H1 (cell line): ENCODE data around the gene ARHGEF10L. TPM values are rescaled to one million over a fixed set of nuclear protein-coding genes. Genes with fewer than 3 reads are reported as not detected.

Experiments used
- CTCF ChIA-PET: fragments of 300-600 bp; sonication (Branson Sonifier 250); formaldehyde crosslinking; loops from one replicate; lab custom pipeline; 2021; ENCODE audit not compliant: partially characterized antibody; lab: Charles Lee
- POLR2A ChIA-PET: fragments of 300-600 bp; sonication (Branson Sonifier 250); formaldehyde crosslinking; loops from one replicate; lab custom pipeline; 2021; ENCODE audit warnings: inconsistent platforms; ENCODE audit not compliant: partially characterized antibody; lab: Charles Lee
- DNase-seq, 2 experiments: peaks; one replicate each; pipeline versions ENCODE4 v3.0.0 to v3.0.0-alpha.2; 2010 to 2022; ENCODE audit warnings: low spot score in 2 of 2, low read depth in 1 of 2, mixed read lengths in 1 of 2
- FAIRE-seq: peaks from 2 replicates; lab custom pipeline; 2011; peaks lifted over from hg19 to GRCh38; lab: Jason Lieb, UNC
- H2AFZ ChIP-seq: 2 replicates; pipeline ENCODE4 v1.8.1; 2012; ENCODE audit warnings: low read length, inconsistent platforms
- H2AK5ac ChIP-seq: 2 replicates; pipeline ENCODE4 v1.6.1; 2013; ENCODE audit warnings: low read depth, low read length
- H2BK120ac ChIP-seq: replicated peaks from 2 replicates; pipeline ENCODE3; 2013; ENCODE audit warnings: low read depth, low read length, inconsistent platforms
- H2BK12ac ChIP-seq: 2 replicates; pipeline ENCODE4 v1.6.1; 2013; ENCODE audit warnings: low read depth, low read length
- H2BK15ac ChIP-seq: 2 replicates; pipeline ENCODE4 v1.6.1; 2013; ENCODE audit warnings: low read length
- H2BK20ac ChIP-seq: 2 replicates; pipeline ENCODE4 v1.6.1; 2013; ENCODE audit warnings: low read length
- H2BK5ac ChIP-seq: 2 replicates; pipeline ENCODE4 v1.6.1; 2013; ENCODE audit warnings: low read depth, low read length
- H3K14ac ChIP-seq: 2 replicates; pipeline ENCODE4 v1.6.1; 2013; ENCODE audit warnings: inconsistent platforms; ENCODE audit not compliant: insufficient read length
- H3K18ac ChIP-seq: 2 replicates; pipeline ENCODE4 v1.6.1; 2013; ENCODE audit warnings: low read length; ENCODE audit errors: extremely low read depth
- H3K23ac ChIP-seq: 2 replicates; pipeline ENCODE4 v1.6.1; 2013; ENCODE audit warnings: inconsistent platforms; ENCODE audit not compliant: insufficient read length
- H3K23me2 ChIP-seq: 2 replicates; pipeline ENCODE4 v1.6.1; 2013; ENCODE audit warnings: low read depth, low read length
- H3K27ac ChIP-seq: 2 replicates; pipeline ENCODE4 v1.6.1; 2011; ENCODE audit warnings: low read depth, low read length, inconsistent platforms
- H3K27me3 ChIP-seq, 4 experiments: replicated peaks in 1 of 4; 1 replicate in 1 of 4; 2 replicates in 3 of 4; pipeline versions ENCODE4 v1.6.1 to v1.8.1; 2011 to 2013; ENCODE audit warnings: low read length in 3 of 4, mild to moderate bottlenecking in 3 of 4, inconsistent platforms in 2 of 4, mixed read lengths in 2 of 4, moderate library complexity in 1 of 4; ENCODE audit not compliant: control insufficient read depth in 3 of 4, insufficient read depth in 3 of 4; ENCODE audit errors: extremely low read depth in 1 of 4
- H3K36me3 ChIP-seq, 4 experiments: 2 replicates each; pipeline versions ENCODE4 v1.6.1 to v1.8.1; 2011 to 2013; ENCODE audit warnings: mild to moderate bottlenecking in 4 of 4, low read length in 3 of 4, moderate library complexity in 2 of 4, control low read depth in 1 of 4, inconsistent platforms in 1 of 4; ENCODE audit not compliant: insufficient read depth in 4 of 4, control insufficient read depth in 2 of 4
- H3K4ac ChIP-seq: replicated peaks from 2 replicates; pipeline ENCODE3; 2013; ENCODE audit warnings: low read length, low read depth, mixed read lengths, inconsistent platforms; ENCODE audit not compliant: insufficient read length
- H3K4me1 ChIP-seq, 4 experiments: replicated peaks in 1 of 4; 1 replicate in 1 of 4; 2 replicates in 3 of 4; pipeline versions ENCODE4 v1.6.1 to v1.8.1; 2011 to 2013; ENCODE audit warnings: low read length in 3 of 4, inconsistent platforms in 2 of 4, mixed read lengths in 1 of 4; ENCODE audit not compliant: insufficient read depth in 4 of 4, control insufficient read depth in 3 of 4
- H3K4me2 ChIP-seq, 2 experiments: 2 replicates each; pipeline versions ENCODE4 v1.6.1 to v1.8.1; 2011 to 2013; ENCODE audit warnings: low read depth in 2 of 2, low read length in 2 of 2, control low read depth in 1 of 2, inconsistent platforms in 1 of 2, mild to moderate bottlenecking in 1 of 2; ENCODE audit not compliant: insufficient read depth in 1 of 2
- H3K4me3 ChIP-seq, 4 experiments: fragments of 200-600, 300-600 bp in 1 of 4; sonication (generic), shearing (Covaris generic), sonication (Bioruptor Twin) in 1 of 4; 2 replicates each; pipeline versions ENCODE4 v1.5.1 to v1.8.1; 2011 to 2016; ENCODE audit warnings: low read length in 4 of 4, low read depth in 3 of 4, control low read depth in 2 of 4, inconsistent platforms in 2 of 4, mild to moderate bottlenecking in 2 of 4, mixed read lengths in 1 of 4, moderate library complexity in 1 of 4; ENCODE audit not compliant: insufficient read depth in 2 of 4; ENCODE audit errors: extremely low read depth in 1 of 4
- H3K56ac ChIP-seq: replicated peaks from 2 replicates; pipeline ENCODE3; 2013; ENCODE audit warnings: low read depth, mild to moderate bottlenecking, mixed read lengths, low read length, inconsistent platforms; ENCODE audit not compliant: insufficient read length
- H3K79me1 ChIP-seq: 2 replicates; pipeline ENCODE4 v1.6.1; 2013; ENCODE audit warnings: low read depth, low read length, control low read depth
- H3K79me2 ChIP-seq, 2 experiments: 2 replicates each; pipeline versions ENCODE4 v1.6.1 to v1.8.1; 2012 to 2013; ENCODE audit warnings: low read length in 2 of 2, mild to moderate bottlenecking in 2 of 2, inconsistent platforms in 1 of 2; ENCODE audit not compliant: insufficient read depth in 2 of 2, control insufficient read depth in 1 of 2
- H3K9ac ChIP-seq, 4 experiments: replicated peaks in 1 of 4; 1 replicate in 1 of 4; 2 replicates in 3 of 4; pipeline versions ENCODE4 v1.6.1 to v1.8.1; 2011 to 2013; ENCODE audit warnings: low read depth in 3 of 4, low read length in 3 of 4, control low read depth in 2 of 4, mild to moderate bottlenecking in 2 of 4, moderate library complexity in 2 of 4, inconsistent platforms in 1 of 4; ENCODE audit errors: extremely low read depth in 1 of 4
- H3K9me3 ChIP-seq, 2 experiments: 2 replicates each; pipeline versions ENCODE4 v1.6.1 to v1.8.1; 2012 to 2013; ENCODE audit warnings: mild to moderate bottlenecking in 2 of 2, moderate library complexity in 2 of 2, control low read depth in 1 of 2, inconsistent platforms in 1 of 2, low read depth in 1 of 2, low read length in 1 of 2, mixed read lengths in 1 of 2; ENCODE audit not compliant: insufficient read depth in 2 of 2
- H4K20me1 ChIP-seq, 2 experiments: replicated peaks in 1 of 2; 2 replicates each; pipeline versions ENCODE3 to v1.8.1; 2011 to 2013; ENCODE audit warnings: inconsistent platforms in 2 of 2, low read length in 2 of 2, mild to moderate bottlenecking in 1 of 2; ENCODE audit not compliant: insufficient read depth in 2 of 2, control insufficient read depth in 1 of 2
- H4K5ac ChIP-seq: 2 replicates; pipeline ENCODE4 v1.6.1; 2013; ENCODE audit warnings: low read length, low read depth, mixed read lengths, inconsistent platforms; ENCODE audit not compliant: insufficient read length
- H4K8ac ChIP-seq: 2 replicates; pipeline ENCODE4 v1.8.0; 2013; ENCODE audit warnings: mild to moderate bottlenecking, moderate library complexity, low read length, inconsistent platforms; ENCODE audit not compliant: insufficient read depth; ENCODE audit errors: extremely low read depth
- H4K91ac ChIP-seq: replicated peaks from 2 replicates; pipeline ENCODE3; 2013; ENCODE audit warnings: low read length, mixed read lengths, inconsistent platforms; ENCODE audit not compliant: insufficient read length
- KDM4A ChIP-seq: IDR thresholded peaks from one replicate; pipeline ENCODE4 v1.7.1; 2012; ENCODE audit warnings: low read depth, mild to moderate bottlenecking, moderate library complexity, low read length, inconsistent platforms; ENCODE audit not compliant: severe bottlenecking
- SRF ChIP-seq: IDR thresholded peaks from 2 replicates; pipeline ENCODE4 v1.6.1; 2011; ENCODE audit warnings: mild to moderate bottlenecking, low read depth, low read length, moderate library complexity
- WGBS, 2 experiments: shearing (Covaris generic) in 1 of 2; methylation state at CpG; one replicate each; pipeline versions ENCODE4 v1.1.6 to v1.1.7; 2013 to 2015; ENCODE audit warnings: low lambda C conversion rate in 2 of 2, mixed read lengths in 2 of 2, inconsistent platforms in 1 of 2, low coverage in 1 of 2, missing lambda C conversion rate in 1 of 2; ENCODE audit not compliant: insufficient replicate concordance in 2 of 2, insufficient coverage in 1 of 2, insufficient read length in 1 of 2; ENCODE audit errors: extremely low coverage in 1 of 2, missing lambda C conversion rate in 1 of 2; 5-methylcytosine and 5-hydroxymethylcytosine counted together
- polyA plus RNA-seq, 7 experiments: library from polyadenylated mRNA; depleted of rRNA in 3 of 7; stranded (reverse) in 5 of 7; unstranded in 2 of 7; fragments of >200 nt in 5 of 7; fragments of 200-250 nt in 2 of 7; gene quantifications; 1 replicate in 5 of 7; 2 replicates in 1 of 7; 4 replicates in 1 of 7; pipeline versions ENCODE4 v1.2.1 to v1.2.3, GENCODE V29; 2011 to 2013; ENCODE audit warnings: missing spikeins in 2 of 7, mixed read lengths in 2 of 7
- total RNA-seq: library from RNA; stranded (reverse); fragmentation: NEBNext Ultra II Directional; extraction: Animal tissue kit (Norgen Biotek cat#: 25700); gene quantifications from 2 replicates; pipeline ENCODE4 v1.2.1, GENCODE V29; 2021

The ARHGEF10L gene
- total and polyA plus RNA-seq, 2 of the 8 experiments (the other 6 are each of a cell fraction or from before 2014, with no cell fraction given) = 33.6 to 39.6 TPM

- H3K79me2 ChIP-seq = no peaks in the 10 kb centered on the region
- H3K9me3 ChIP-seq = no peaks in the 10 kb centered on the region
- H3K36me3 ChIP-seq = peaks cover 0 to 10% (median 1%) of the 10 kb centered on the region in 4 experiments; a peak in 4 of 8 replicates
- no peak overlapping the region for H4K8ac ChIP-seq
- peaks cover 3 to 6% of the 10 kb centered on the region in 2 experiments for H4K20me1 ChIP-seq
- H2BK5ac ChIP-seq = no peak overlapping the region
- DNase-seq (no peak), FAIRE-seq (no peak)
- no peak overlapping the region for H4K5ac ChIP-seq
- H2BK20ac ChIP-seq = no peak overlapping the region
- H3K56ac ChIP-seq = no peak overlapping the region
- 90% methylated on average over 20 of the region's 20 CpGs; no CpG with 5 or more reads in 1 of the 2 experiments for WGBS, 2 experiments
- H3K27me3 ChIP-seq = no peaks in the 10 kb centered on the region
- H3K14ac ChIP-seq = no peak overlapping the region
- no peak overlapping the region for H2AK5ac ChIP-seq
- H3K23me2 ChIP-seq = no peaks in the 10 kb centered on the region
- no peak overlapping the region for H3K4me3 ChIP-seq
- H2AFZ ChIP-seq = no peak overlapping the region
- no peak overlapping the region for H2BK12ac ChIP-seq
- no peak overlapping the region for H3K4ac ChIP-seq
- no peak overlapping the region for H2BK120ac ChIP-seq
- no peak overlapping the region for H4K91ac ChIP-seq
- H3K18ac ChIP-seq = no peak overlapping the region
- H3K27ac ChIP-seq = no peak overlapping the region
- no peak overlapping the region for H3K9ac ChIP-seq
- H3K4me1 ChIP-seq = 0 out of 7 replicates have a peak, but pooled peaks cover 0 to under 1% (median 0%) of the 10 kb centered on the region in 4 experiments
- no peak for TF ChIP-seq SRF
- TF ChIP-seq KDM4A = no peak
- H3K79me1 ChIP-seq = no peaks in the 10 kb centered on the region; the same call in 1 of the 2 replicates
- H2BK15ac ChIP-seq = no peak overlapping the region
- H3K4me2 ChIP-seq = no peak overlapping the region
- ChIA-PET CTCF (interaction anchor here (0.5 to 1.2 kb wide), 7 partner anchors 10 to 270 kb away, joined by 3 to 7 read pairs (median 3); no protein-coding TSS in a partner anchor), POLR2A (interaction anchor here (0.9 kb wide), 1 partner anchor 60 kb away, joined by 3 read pairs; no protein-coding TSS in a partner anchor)
- no peak overlapping the region for H3K23ac ChIP-seq
Measured at GRCh38 chr1:17648457-17649145, 109.1 kb downstream of the ARHGEF10L start.
